Suprapubic skin (tissue), 4 donors: ENCODE results near the gene PIK3CB. TPM values are rescaled to one million over a fixed set of nuclear protein-coding genes. Genes with fewer than 3 reads are reported as not detected.

ENCODE experiments used
- DNase-seq, 2 donors: peaks; one replicate each; pipeline ENCODE4 v3.0.0-alpha.2; 2019; ENCODE audit warnings: low spot score in 2 of 2
- H3K27ac ChIP-seq: fragments of 200-600 bp; sonication (generic); one replicate; pipeline ENCODE4 v1.5.1; 2019
- H3K27me3 ChIP-seq: fragments of 200-600 bp; sonication (generic); one replicate; pipeline ENCODE4 v1.5.1; 2019
- H3K36me3 ChIP-seq: fragments of 200-600 bp; sonication (generic); one replicate; pipeline ENCODE4 v1.5.1; 2019
- H3K4me1 ChIP-seq: fragments of 200-600 bp; sonication (generic); one replicate; pipeline ENCODE4 v1.5.1; 2019
- H3K4me3 ChIP-seq: fragments of 200-600 bp; sonication (generic); one replicate; pipeline ENCODE4 v1.5.1; 2019; ENCODE audit warnings: mild to moderate bottlenecking
- H3K9me3 ChIP-seq: fragments of 200-600 bp; sonication (generic); one replicate; pipeline ENCODE4 v1.5.1; 2019
- CTCF ChIP-seq, 2 donors: fragments of 200-600 bp in 1 of 2; fragments of 450-650 bp in 1 of 2; sonication (generic) in 1 of 2; IDR thresholded peaks; one replicate each; pipeline ENCODE4 v1.5.1; 2016 to 2019; ENCODE audit warnings: antibody characterized with exemption in 2 of 2, mild to moderate bottlenecking in 1 of 2, moderate library complexity in 1 of 2
- EP300 ChIP-seq: sonication (generic); formaldehyde crosslinking; IDR thresholded peaks from one replicate; pipeline ENCODE4 v1.6.1; 2017; ENCODE audit warnings: antibody characterized with exemption
- POLR2A ChIP-seq, 2 donors: fragments of 450-650 bp; IDR thresholded peaks; one replicate each; pipeline ENCODE4 v1.6.1; 2017; ENCODE audit warnings: antibody characterized with exemption in 2 of 2, mild to moderate bottlenecking in 2 of 2, moderate library complexity in 2 of 2
- POLR2AphosphoS5 ChIP-seq, 3 donors: sonication (generic); formaldehyde crosslinking; IDR thresholded peaks; one replicate each; pipeline ENCODE4 v1.6.1; 2017; ENCODE audit warnings: antibody characterized with exemption in 3 of 3
- WGBS: methylation state at CpG from one replicate; pipeline ENCODE4 v1.1.5; 2018; 5-methylcytosine and 5-hydroxymethylcytosine counted together
- total RNA-seq, 4 donors: library from RNA; depleted of rRNA; stranded (reverse); fragments of >200 nt; gene quantifications; one replicate each; pipeline ENCODE4 v1.1.0, GENCODE V29; 2016

Gene PIK3CB
- total RNA-seq, 4 donors from 2014 or later, result 47.4 to 66.9 (median 53.2) TPM

- H3K27me3 ChIP-seq, result no peaks in the 10 kb centered on the region
- H3K9me3 ChIP-seq, result no peaks in the 10 kb centered on the region
- H3K36me3 ChIP-seq, result no peaks in the 10 kb centered on the region
- H3K4me3 ChIP-seq, result no peak overlapping the region
- WGBS, result 83% methylated on average over 4 of the region's 4 CpGs
- peak overlapping the region; percentile 89 for H3K27ac ChIP-seq
- no peak for DNase-seq
- H3K4me1 ChIP-seq, result peaks cover 29% of the 10 kb centered on the region
- TF ChIP-seq CTCF (IDR thresholded peaks at IDR 0.05) (no peak), POLR2AphosphoS5 (IDR thresholded peaks at IDR 0.05) (no peak)
These were observed 29.0 kb upstream of the PIK3CB start for GRCh38 chr3:138863776-138864113.

- TF ChIP-seq POLR2AphosphoS5 (IDR thresholded peaks at IDR 0.05) (no peak), EP300 (no peak), POLR2A (IDR thresholded peaks at IDR 0.05) (no peak), CTCF (IDR thresholded peaks at IDR 0.05) (no peak)
- H3K27me3 ChIP-seq, result no peaks in the 10 kb centered on the region
These were observed 28.4 kb upstream of the PIK3CB start for GRCh38 chr3:138862924-138863775.

GRCh38 chr3:138862531-138862923, 27.8 kb upstream of the PIK3CB start:
- H3K4me3 ChIP-seq, result peak overlapping the region; percentile 22
- H3K36me3 ChIP-seq, result no peaks in the 10 kb centered on the region
- peak overlapping the region; percentile 89 for H3K27ac ChIP-seq
- no peaks in the 10 kb centered on the region for H3K27me3 ChIP-seq
- TF ChIP-seq POLR2AphosphoS5 (IDR thresholded peaks at IDR 0.05) (no peak), POLR2A (IDR thresholded peaks at IDR 0.05) (no peak), CTCF (IDR thresholded peaks at IDR 0.05) (no peak), EP300 (no peak)
- no peak for DNase-seq
- peaks cover 29% of the 10 kb centered on the region for H3K4me1 ChIP-seq
- H3K9me3 ChIP-seq, result no peaks in the 10 kb centered on the region
- WGBS, result 39% methylated on average over 4 of the region's 4 CpGs

More at GRCh38 chr3:138862924-138863775, 28.4 kb upstream of the PIK3CB start:
- DNase-seq, result no peak
- H3K27ac ChIP-seq, result peak overlapping the region; percentile 89
- no peaks in the 10 kb centered on the region for H3K9me3 ChIP-seq
- H3K36me3 ChIP-seq, result no peaks in the 10 kb centered on the region
- peaks cover 29% of the 10 kb centered on the region for H3K4me1 ChIP-seq
- WGBS, result 16% methylated on average over 11 of the region's 11 CpGs
- H3K4me3 ChIP-seq, result peak overlapping the region; percentile 22

GRCh38 chr3:138861798-138862197, 27.1 kb upstream of the PIK3CB start:
- TF ChIP-seq EP300 (no peak), POLR2AphosphoS5 (IDR thresholded peaks at IDR 0.05) (no peak), POLR2A (IDR thresholded peaks at IDR 0.05) (no peak), CTCF (IDR thresholded peaks at IDR 0.05) (no peak)
- peak overlapping the region; percentile 89 for H3K27ac ChIP-seq
- peaks cover 29% of the 10 kb centered on the region for H3K4me1 ChIP-seq
- no peak for DNase-seq
- WGBS, result 80% methylated on average over 5 of the region's 5 CpGs
- H3K4me3 ChIP-seq, result no peak overlapping the region
- H3K36me3 ChIP-seq, result no peaks in the 10 kb centered on the region
- H3K27me3 ChIP-seq, result no peaks in the 10 kb centered on the region
- no peaks in the 10 kb centered on the region for H3K9me3 ChIP-seq

- H3K4me3 ChIP-seq, result no peak overlapping the region
- DNase-seq, result no peak
- H3K27ac ChIP-seq, result no peak overlapping the region
- H3K36me3 ChIP-seq, result no peaks in the 10 kb centered on the region
- peaks cover 5% of the 10 kb centered on the region for H3K4me1 ChIP-seq
- TF ChIP-seq EP300 (no peak), POLR2A (IDR thresholded peaks at IDR 0.05) (no peak), POLR2AphosphoS5 (IDR thresholded peaks at IDR 0.05) (no peak)
- 77% methylated on average over 3 of the region's 3 CpGs for WGBS
- H3K27me3 ChIP-seq, result no peaks in the 10 kb centered on the region
- H3K9me3 ChIP-seq, result no peaks in the 10 kb centered on the region
These were observed 22.1 kb upstream of the PIK3CB start for GRCh38 chr3:138856799-138857198.
